ENCODE measurements around the gene PSME2. TPM values are rescaled to one million over a fixed set of nuclear protein-coding genes. Genes with fewer than 3 reads are reported as not detected.
A peak's percentile ranks its signal among the peaks of the same experiment; 100 is the strongest.

PSME2 gene
- total and polyA plus RNA-seq, 9 of the 15 experiments (the other 6 are each of a cell fraction or from before 2014, with no cell fraction given) = 111 to 579 (median 159) TPM

DNA sequence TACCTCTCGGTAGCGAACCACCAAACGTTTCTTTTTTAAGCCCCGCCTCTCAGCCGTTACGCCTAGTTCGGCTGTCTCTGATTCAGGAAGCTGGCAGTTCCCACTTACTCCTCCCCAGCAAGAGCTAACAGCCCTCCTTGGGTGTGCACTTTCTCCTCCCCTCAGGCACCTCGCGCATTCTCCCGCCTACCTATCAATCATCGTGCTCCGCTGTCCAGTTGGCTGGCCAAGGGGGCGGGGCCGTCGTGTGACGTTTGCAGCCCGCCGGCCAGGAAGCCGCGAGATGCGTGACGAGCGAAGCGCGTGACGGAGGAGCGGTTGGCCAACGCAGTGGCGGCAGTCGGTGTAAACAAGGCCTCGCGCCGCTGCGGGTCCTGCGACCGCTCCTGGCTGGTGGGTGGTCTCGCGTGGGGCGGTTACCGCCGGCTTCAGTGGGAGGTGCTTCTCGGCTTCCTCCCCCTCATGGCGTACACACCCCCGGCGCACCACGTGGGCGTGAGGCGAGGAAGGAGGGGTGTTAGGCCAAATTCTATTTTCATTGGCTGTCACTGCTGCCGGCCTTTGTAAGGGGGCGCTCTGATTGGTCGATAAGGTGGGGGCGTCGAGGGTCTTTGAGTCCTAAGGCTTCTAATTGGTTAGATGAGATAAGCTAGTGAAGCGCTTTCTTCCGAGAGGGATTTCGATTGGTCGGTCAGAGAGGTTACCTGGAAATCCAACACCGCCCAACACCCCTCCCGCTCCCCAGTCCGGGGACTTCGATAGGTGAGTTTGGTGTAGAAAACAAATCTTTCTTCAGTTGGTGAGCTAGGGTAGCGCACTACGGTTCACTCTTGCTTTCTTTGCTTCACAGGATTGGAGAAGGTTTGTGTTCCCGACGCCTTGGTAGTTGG is 31.6 kb downstream of the PSME2 start, which contains the start of the genes DCAF11 and NRL:
TSS of gene DCAF11 (plus strand) at position 246 of the 890 bp plus-strand sequence. CDS start 818 bp downstream, outside the sequence.
TSS of gene NRL (minus strand) at position 418 of the 890 bp plus-strand sequence. CDS start 32,101 bp downstream, outside the sequence.
- Histone ChIP-seq H4K20me1 (replicated peaks; ENCODE audit: control insufficient read depth, insufficient read depth, low read length) (no peaks in the 10 kb centered on the region), H3K9ac (ENCODE audit: insufficient read depth in 1 of 2, low read depth in 2 of 2, low read length in 2 of 2) (peak within 1 kb of the TSS; percentile 89 to 97), H3K4me2 (ENCODE audit: insufficient read depth, low read length) (peak within 1 kb of the TSS; percentile 94), H3K27ac (ENCODE audit: extremely low read depth, low read depth, low read length) (peak within 1 kb of the TSS; percentile 95), H3K4me3 (peak within 1 kb of the TSS; percentile 51), H2AFZ (ENCODE audit: low read depth, low read length) (peak within 1 kb of the TSS; percentile 98), H3K9me3 (replicated peaks; ENCODE audit: control insufficient read depth, insufficient read depth, low read depth, low read length) (no peaks in the 10 kb centered on the region), H3K9me1 (ENCODE audit: control insufficient read depth, insufficient read depth, low read length) (no peaks in the 10 kb centered on the region), H3K79me2 (ENCODE audit: control insufficient read depth, insufficient read depth, low read length) (peaks cover 18% of the 10 kb centered on the region), H3K4me1 (replicated peaks in 1 of 2; ENCODE audit: control insufficient read depth in 2 of 2, insufficient read depth in 2 of 2, low read length in 2 of 2) (peaks cover 10% of the 10 kb centered on the region in 2 experiments; a peak in 4 of 5 replicates), H3K27me3 (ENCODE audit: control insufficient read depth in 2 of 2, insufficient read depth in 2 of 2, low read length in 2 of 2) (no peaks in the 10 kb centered on the region), H3K36me3 (ENCODE audit: control insufficient read depth, insufficient read depth, low read length) (peaks cover 36% of the 10 kb centered on the region; the same call in 2 of the 3 replicates)
- intact Hi-C loops (cut with micrococcal nuclease) (loop anchor here (2.0 kb wide), 2 partner anchors 20 to 32 kb away; partner anchors contain the start of genes PCK2, PSME2 and RNF31), in situ Hi-C loops (cut with MboI) (no loop called here)
- peak; percentile 100 for FAIRE-seq
- WGBS (ENCODE audit: insufficient coverage, low coverage, missing lambda C conversion rate) = under 1% methylated on average over 52 of the region's 65 CpGs
- ChIA-PET POLR2A (interaction anchor here (0.6 to 5.0 kb wide), 24 partner anchors 7 to 1891 kb away, joined by 3 to 38 read pairs (median 4); partner anchors contain the start of genes CHMP4A, DHRS1, EMC9 and NOP9), CTCF (ENCODE audit: low intra/inter-chr PET ratio) (interaction anchor here (0.6 kb wide), 1 partner anchor 313 kb away, joined by 3 read pairs; no protein-coding TSS in a partner anchor)
- DNase-seq (ENCODE audit: extremely low read depth in 1 of 4, low spot score in 3 of 4) = peak; percentile 88 to 97 (median 93)
- no TSS peak for BruUV-seq (replicated peaks)
- ATAC-seq = peak; percentile 91
- TF ChIP-seq CXXC5 (CRISPR knock-in tag; IDR thresholded peaks at IDR 0.05) (peak; percentile 82), HNRNPLL (IDR thresholded peaks at IDR 0.05; ENCODE audit: low read depth, low read length, poor library complexity, severe bottlenecking) (peak; percentile 97), ZNF24 (IDR thresholded peaks at IDR 0.05) (peak; percentile 24; the same call in 1 of the 2 replicates), NCOA6 (IDR thresholded peaks at IDR 0.05) (0 out of 2 replicates have a peak, but pooled peaks have one; percentile 10), ZFX (CRISPR knock-in tag; IDR thresholded peaks at IDR 0.05) (peak; percentile 82), ZNF76 (CRISPR knock-in tag; IDR thresholded peaks at IDR 0.05; ENCODE audit: borderline replicate concordance) (no peak), RFX5 (IDR thresholded peaks at IDR 0.05; ENCODE audit: low read depth, low read length) (peak; percentile 22; the same call in 1 of the 2 replicates), CHCHD3 (CRISPR knock-in tag; IDR thresholded peaks at IDR 0.05) (no peak), PCBP2 (IDR thresholded peaks at IDR 0.05; ENCODE audit: low read depth, low read length, poor library complexity, severe bottlenecking) (no peak), GABPB1 (CRISPR knock-in tag; IDR thresholded peaks at IDR 0.05) (peak; percentile 70)
- TF ChIP-seq, protein P1, sequence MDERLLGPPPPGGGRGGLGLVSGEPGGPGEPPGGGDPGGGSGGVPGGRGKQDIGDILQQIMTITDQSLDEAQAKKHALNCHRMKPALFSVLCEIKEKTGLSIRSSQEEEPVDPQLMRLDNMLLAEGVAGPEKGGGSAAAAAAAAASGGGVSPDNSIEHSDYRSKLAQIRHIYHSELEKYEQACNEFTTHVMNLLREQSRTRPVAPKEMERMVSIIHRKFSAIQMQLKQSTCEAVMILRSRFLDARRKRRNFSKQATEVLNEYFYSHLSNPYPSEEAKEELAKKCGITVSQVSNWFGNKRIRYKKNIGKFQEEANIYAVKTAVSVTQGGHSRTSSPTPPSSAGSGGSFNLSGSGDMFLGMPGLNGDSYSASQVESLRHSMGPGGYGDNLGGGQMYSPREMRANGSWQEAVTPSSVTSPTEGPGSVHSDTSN (CRISPR knock-in tag; IDR thresholded peaks at IDR 0.05; ENCODE audit: low read depth) = peak; percentile 91
- TF ChIP-seq, protein P1 (tag; conservative IDR thresholded peaks at IDR 0.05; ENCODE audit: low read depth) = peak; percentile 96
- TF ChIP-seq, protein P2, sequence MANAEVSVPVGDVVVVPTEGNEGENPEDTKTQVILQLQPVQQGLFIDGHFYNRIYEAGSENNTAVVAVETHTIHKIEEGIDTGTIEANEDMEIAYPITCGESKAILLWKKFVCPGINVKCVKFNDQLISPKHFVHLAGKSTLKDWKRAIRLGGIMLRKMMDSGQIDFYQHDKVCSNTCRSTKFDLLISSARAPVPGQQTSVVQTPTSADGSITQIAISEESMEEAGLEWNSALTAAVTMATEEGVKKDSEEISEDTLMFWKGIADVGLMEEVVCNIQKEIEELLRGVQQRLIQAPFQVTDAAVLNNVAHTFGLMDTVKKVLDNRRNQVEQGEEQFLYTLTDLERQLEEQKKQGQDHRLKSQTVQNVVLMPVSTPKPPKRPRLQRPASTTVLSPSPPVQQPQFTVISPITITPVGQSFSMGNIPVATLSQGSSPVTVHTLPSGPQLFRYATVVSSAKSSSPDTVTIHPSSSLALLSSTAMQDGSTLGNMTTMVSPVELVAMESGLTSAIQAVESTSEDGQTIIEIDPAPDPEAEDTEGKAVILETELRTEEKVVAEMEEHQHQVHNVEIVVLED (CRISPR knock-in tag; IDR thresholded peaks at IDR 0.05) = peak; percentile 64
- TF ChIP-seq, protein P3, sequence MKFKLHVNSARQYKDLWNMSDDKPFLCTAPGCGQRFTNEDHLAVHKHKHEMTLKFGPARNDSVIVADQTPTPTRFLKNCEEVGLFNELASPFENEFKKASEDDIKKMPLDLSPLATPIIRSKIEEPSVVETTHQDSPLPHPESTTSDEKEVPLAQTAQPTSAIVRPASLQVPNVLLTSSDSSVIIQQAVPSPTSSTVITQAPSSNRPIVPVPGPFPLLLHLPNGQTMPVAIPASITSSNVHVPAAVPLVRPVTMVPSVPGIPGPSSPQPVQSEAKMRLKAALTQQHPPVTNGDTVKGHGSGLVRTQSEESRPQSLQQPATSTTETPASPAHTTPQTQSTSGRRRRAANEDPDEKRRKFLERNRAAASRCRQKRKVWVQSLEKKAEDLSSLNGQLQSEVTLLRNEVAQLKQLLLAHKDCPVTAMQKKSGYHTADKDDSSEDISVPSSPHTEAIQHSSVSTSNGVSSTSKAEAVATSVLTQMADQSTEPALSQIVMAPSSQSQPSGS (CRISPR knock-in tag; IDR thresholded peaks at IDR 0.05) = no peak

All from K562 (cell line).